ENCODE results near the gene GPR162.

GPR162 gene

DNA sequence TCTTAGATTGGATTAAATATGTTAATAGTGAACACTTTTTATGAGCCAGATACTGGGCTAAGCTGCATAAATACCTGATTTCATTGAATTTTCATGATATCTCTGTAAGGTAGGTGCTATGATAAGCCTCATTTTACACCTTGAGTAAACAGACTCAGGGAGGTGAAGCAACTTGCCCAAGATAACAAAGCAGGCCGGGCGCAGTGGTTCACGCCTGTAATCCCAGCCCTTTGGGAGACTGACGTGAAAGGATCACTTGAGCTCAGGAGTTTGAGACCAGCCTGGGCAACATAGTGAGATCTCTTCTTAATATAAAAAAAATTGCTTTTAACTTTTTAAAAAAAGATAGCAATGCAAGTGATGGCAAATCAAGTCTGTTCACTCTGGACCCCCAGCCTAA is 20.5 kb downstream of the GPR162 start:
- Histone ChIP-seq H3K27me3 (ENCODE audit: insufficient read depth, low read depth, severe bottlenecking) (no peaks in the 10 kb centered on the region), H3K27ac (peak overlapping the region; percentile 92), H3K9me3 (ENCODE audit: severe bottlenecking) (no peaks in the 10 kb centered on the region), H3K36me3 (peaks cover 83% of the 10 kb centered on the region), H3K4me3 (ENCODE audit: low read depth, low read length) (peak overlapping the region; percentile 66)
- TF ChIP-seq, protein P1, sequence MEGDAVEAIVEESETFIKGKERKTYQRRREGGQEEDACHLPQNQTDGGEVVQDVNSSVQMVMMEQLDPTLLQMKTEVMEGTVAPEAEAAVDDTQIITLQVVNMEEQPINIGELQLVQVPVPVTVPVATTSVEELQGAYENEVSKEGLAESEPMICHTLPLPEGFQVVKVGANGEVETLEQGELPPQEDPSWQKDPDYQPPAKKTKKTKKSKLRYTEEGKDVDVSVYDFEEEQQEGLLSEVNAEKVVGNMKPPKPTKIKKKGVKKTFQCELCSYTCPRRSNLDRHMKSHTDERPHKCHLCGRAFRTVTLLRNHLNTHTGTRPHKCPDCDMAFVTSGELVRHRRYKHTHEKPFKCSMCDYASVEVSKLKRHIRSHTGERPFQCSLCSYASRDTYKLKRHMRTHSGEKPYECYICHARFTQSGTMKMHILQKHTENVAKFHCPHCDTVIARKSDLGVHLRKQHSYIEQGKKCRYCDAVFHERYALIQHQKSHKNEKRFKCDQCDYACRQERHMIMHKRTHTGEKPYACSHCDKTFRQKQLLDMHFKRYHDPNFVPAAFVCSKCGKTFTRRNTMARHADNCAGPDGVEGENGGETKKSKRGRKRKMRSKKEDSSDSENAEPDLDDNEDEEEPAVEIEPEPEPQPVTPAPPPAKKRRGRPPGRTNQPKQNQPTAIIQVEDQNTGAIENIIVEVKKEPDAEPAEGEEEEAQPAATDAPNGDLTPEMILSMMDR (IDR thresholded peaks at IDR 0.05; ENCODE audit: low read depth, low read length): no peak
- DNase-seq: no peak

DNA sequence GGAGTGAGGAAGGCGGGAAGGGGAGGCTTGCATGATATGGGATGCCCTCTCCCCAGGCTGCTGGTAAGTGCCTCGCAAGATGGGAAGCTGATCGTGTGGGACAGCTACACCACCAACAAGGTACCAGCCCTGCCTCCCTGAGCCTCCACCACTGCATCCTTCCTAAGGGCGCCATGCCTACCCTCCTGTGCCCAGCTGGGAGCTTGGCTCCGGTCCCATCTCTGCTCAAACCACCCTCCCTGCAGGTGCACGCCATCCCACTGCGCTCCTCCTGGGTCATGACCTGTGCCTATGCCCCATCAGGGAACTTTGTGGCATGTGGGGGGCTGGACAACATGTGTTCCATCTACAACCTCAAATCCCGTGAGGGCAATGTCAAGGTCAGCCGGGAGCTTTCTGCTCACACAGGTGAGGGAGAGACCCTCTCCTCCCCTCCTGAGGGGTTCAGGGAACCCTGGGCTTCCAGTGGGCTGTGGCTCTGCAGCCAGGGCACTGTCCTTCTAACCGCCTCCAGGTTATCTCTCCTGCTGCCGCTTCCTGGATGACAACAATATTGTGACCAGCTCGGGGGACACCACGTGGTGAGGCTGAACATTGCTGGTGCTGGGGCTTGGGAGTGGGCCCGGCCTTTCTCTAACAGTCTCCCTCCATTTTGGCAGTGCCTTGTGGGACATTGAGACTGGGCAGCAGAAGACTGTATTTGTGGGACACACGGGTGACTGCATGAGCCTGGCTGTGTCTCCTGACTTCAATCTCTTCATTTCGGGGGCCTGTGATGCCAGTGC is 21.7 kb downstream of the GPR162 start:
- peak; percentile 87 for DNase-seq
- no peaks in the 10 kb centered on the region for H3K27me3 ChIP-seq (ENCODE audit: insufficient read depth, low read depth, severe bottlenecking)
- H3K27ac ChIP-seq: peak overlapping the region; percentile 92
- H3K9me3 ChIP-seq (ENCODE audit: severe bottlenecking): no peaks in the 10 kb centered on the region
- peaks cover 82% of the 10 kb centered on the region for H3K36me3 ChIP-seq
- TF ChIP-seq, protein P1 (IDR thresholded peaks at IDR 0.05; ENCODE audit: low read depth, low read length): peak; percentile 50
- H3K4me3 ChIP-seq (ENCODE audit: low read depth, low read length): peak overlapping the region; percentile 66

DNA sequence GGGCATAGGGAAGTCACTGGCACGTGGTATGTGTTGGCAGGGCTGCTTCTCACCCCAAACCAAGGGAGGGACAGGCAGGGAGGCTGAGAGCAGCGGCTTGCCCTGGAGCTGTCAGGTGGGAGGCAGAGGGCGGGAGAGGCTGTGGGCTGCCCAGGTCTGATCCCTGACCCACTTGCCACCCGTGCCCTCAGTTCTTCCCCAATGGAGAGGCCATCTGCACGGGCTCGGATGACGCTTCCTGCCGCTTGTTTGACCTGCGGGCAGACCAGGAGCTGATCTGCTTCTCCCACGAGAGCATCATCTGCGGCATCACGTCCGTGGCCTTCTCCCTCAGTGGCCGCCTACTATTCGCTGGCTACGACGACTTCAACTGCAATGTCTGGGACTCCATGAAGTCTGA is 23.8 kb downstream of the GPR162 start:
- Histone ChIP-seq H3K36me3 (peaks cover 90% of the 10 kb centered on the region), H3K27ac (peak overlapping the region; percentile 92), H3K27me3 (ENCODE audit: insufficient read depth, low read depth, severe bottlenecking) (no peaks in the 10 kb centered on the region), H3K9me3 (ENCODE audit: severe bottlenecking) (no peaks in the 10 kb centered on the region), H3K4me3 (ENCODE audit: low read depth, low read length) (peak overlapping the region; percentile 41)
- DNase-seq: peak; percentile 21
- TF ChIP-seq, protein P1 (IDR thresholded peaks at IDR 0.05; ENCODE audit: low read depth, low read length): no peak

DNA sequence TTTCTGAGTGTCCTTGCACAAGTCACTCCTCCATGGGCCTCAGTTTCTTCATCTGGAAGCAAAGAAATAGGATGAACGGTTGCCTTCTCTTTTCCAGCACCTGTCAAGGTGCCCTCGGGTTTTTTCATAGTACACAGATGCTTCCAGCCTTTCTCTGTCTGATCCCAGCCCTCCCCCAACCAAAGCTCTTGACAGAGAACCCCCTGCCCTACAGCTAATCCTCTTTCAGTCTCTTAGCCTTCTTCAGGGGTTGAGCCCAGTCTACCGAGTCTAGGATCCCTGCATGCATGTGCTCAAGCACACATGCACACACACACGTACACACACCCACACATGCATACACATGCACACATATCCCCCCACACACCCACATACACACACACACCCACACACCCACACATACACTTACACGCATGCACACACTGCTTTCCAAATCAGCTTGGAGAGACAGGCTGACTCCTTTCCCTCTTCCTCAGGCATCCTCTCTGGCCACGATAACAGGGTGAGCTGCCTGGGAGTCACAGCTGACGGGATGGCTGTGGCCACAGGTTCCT is 24.8 kb downstream of the GPR162 start:
- Histone ChIP-seq H3K36me3 (peaks cover 95% of the 10 kb centered on the region), H3K27me3 (ENCODE audit: insufficient read depth, low read depth, severe bottlenecking) (no peaks in the 10 kb centered on the region), H3K4me3 (ENCODE audit: low read depth, low read length) (peak overlapping the region; percentile 41), H3K27ac (peak overlapping the region; percentile 92), H3K9me3 (ENCODE audit: severe bottlenecking) (no peaks in the 10 kb centered on the region)
- TF ChIP-seq, protein P1 (IDR thresholded peaks at IDR 0.05; ENCODE audit: low read depth, low read length): no peak
- peak; percentile 91 for DNase-seq

DNA sequence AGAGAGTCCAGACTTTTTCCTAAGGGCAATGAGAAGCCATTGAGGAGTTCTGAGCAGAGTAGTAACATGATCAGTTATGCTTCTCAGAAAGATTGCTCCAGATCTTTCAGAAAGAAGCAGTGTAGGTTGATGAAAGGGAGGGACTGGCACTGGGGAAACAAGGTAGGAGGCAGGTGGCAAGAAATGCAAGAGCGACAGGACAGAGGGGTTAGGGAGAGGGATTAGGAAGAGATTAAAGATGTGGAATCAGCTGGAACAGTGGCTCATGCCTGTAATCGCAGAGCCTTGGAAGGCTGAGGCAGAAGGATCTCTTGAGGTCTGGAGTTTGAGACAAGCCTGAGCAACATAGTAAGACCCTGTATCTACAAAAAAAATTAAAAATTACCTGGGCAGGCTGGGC is 26.1 kb downstream of the GPR162 start:
- H3K27ac ChIP-seq: peak overlapping the region; percentile 92
- no peaks in the 10 kb centered on the region for H3K9me3 ChIP-seq (ENCODE audit: severe bottlenecking)
- no peaks in the 10 kb centered on the region for H3K27me3 ChIP-seq (ENCODE audit: insufficient read depth, low read depth, severe bottlenecking)
- DNase-seq: peak; percentile 79
- TF ChIP-seq, protein P1 (IDR thresholded peaks at IDR 0.05; ENCODE audit: low read depth, low read length): no peak
- H3K4me3 ChIP-seq (ENCODE audit: low read depth, low read length): no peak overlapping the region; the same call in 1 of the 2 replicates
- peaks cover 82% of the 10 kb centered on the region for H3K36me3 ChIP-seq

All from WERI-Rb-1 (cell line).